K562 (cell line): ENCODE results near the gene TEX22. TPM values are rescaled to one million over a fixed set of nuclear protein-coding genes. Genes with fewer than 3 reads are reported as not detected.

Experiments
- ATAC-seq: fragments of 200-7000 bp; cut with Tn5 transposase; 3 replicates; pipeline ENCODE4 v1.9.1; 2020; ENCODE audit warnings: moderate library complexity
- BruUV-seq: library from RNA; stranded (reverse); fragments of 400-500 nt; replicated peaks from 2 replicates; lab custom pipeline; 2021; lab: Mats Ljungman, UMichigan
- CTCF ChIA-PET: fragments of 300-600 bp; formaldehyde crosslinking; extraction: SDS; loops from one replicate; lab custom pipeline; 2021; ENCODE audit warnings: low intra/inter-chr PET ratio; lab: Yijun Ruan, JAX
- POLR2A ChIA-PET: fragments of 300-600, 350-650 bp; sonication (Branson Sonifier 250); formaldehyde crosslinking; extraction: SDS; loops from one replicate; lab custom pipeline; 2021; ENCODE audit warnings: antibody characterized with exemption, inconsistent platforms; lab: Yijun Ruan, JAX
- DNase-seq, 4 experiments: peaks; one replicate each; pipeline versions ENCODE4 v3.0.0 to v3.0.0-alpha.2; 2011 to 2018; ENCODE audit warnings: low spot score in 3 of 4, mixed read lengths in 3 of 4; ENCODE audit errors: extremely low read depth in 1 of 4
- FAIRE-seq: peaks from 2 replicates; lab custom pipeline; 2011; peaks lifted over from hg19 to GRCh38; lab: Jason Lieb, UNC
- H2AFZ ChIP-seq: 2 replicates; pipeline ENCODE4 v1.6.0; 2011; ENCODE audit warnings: low read depth, low read length, control low read depth, inconsistent platforms
- H3K27ac ChIP-seq: fragments of 200-600 bp; 3 replicates; pipeline ENCODE4 v1.8.0; 2011; ENCODE audit warnings: low read depth, mild to moderate bottlenecking, control low read depth, inconsistent platforms, low read length, moderate library complexity, mixed read lengths; ENCODE audit errors: extremely low read depth
- H3K27me3 ChIP-seq, 2 experiments: fragments of 300-600 bp in 1 of 2; 2 replicates in 1 of 2; 3 replicates in 1 of 2; pipeline versions ENCODE4 v1.6.0 to v1.8.0; 2011; ENCODE audit warnings: inconsistent platforms in 2 of 2, low read length in 2 of 2, mild to moderate bottlenecking in 1 of 2, mixed read lengths in 1 of 2, moderate library complexity in 1 of 2; ENCODE audit not compliant: control insufficient read depth in 2 of 2, insufficient read depth in 2 of 2
- H3K36me3 ChIP-seq: fragments of 300-600 bp; 3 replicates; pipeline ENCODE4 v1.8.0; 2011; ENCODE audit warnings: mild to moderate bottlenecking, low read length, inconsistent platforms; ENCODE audit not compliant: control insufficient read depth, insufficient read depth
- H3K4me1 ChIP-seq, 2 experiments: fragments of 200-600 bp in 1 of 2; replicated peaks in 1 of 2; 2 replicates in 1 of 2; 3 replicates in 1 of 2; pipeline versions ENCODE4 v1.5.1 to v1.8.0; 2011; ENCODE audit warnings: inconsistent platforms in 2 of 2, low read length in 2 of 2, mild to moderate bottlenecking in 1 of 2, mixed read lengths in 1 of 2, moderate library complexity in 1 of 2; ENCODE audit not compliant: control insufficient read depth in 2 of 2, insufficient read depth in 2 of 2
- H3K4me2 ChIP-seq: 2 replicates; pipeline ENCODE4 v1.6.1; 2011; ENCODE audit warnings: low read length, control low read depth, inconsistent platforms, mixed read lengths; ENCODE audit not compliant: insufficient read depth
- H3K4me3 ChIP-seq: fragments of 200-600 bp; sonication (generic), shearing (Covaris generic); 2 replicates; pipeline ENCODE4 v1.5.1; 2016; ENCODE audit warnings: control low read depth, inconsistent platforms
- H3K79me2 ChIP-seq: fragments of 200-600 bp; 3 replicates; pipeline ENCODE4 v1.8.0; 2011; ENCODE audit warnings: low read length, inconsistent platforms; ENCODE audit not compliant: control insufficient read depth, insufficient read depth
- H3K9ac ChIP-seq, 2 experiments: 2 replicates each; pipeline versions ENCODE4 v1.6.0 to v1.6.1; 2011; ENCODE audit warnings: low read depth in 2 of 2, low read length in 2 of 2, control low read depth in 1 of 2, inconsistent platforms in 1 of 2, mild to moderate bottlenecking in 1 of 2, mixed read lengths in 1 of 2; ENCODE audit not compliant: insufficient read depth in 1 of 2
- H3K9me1 ChIP-seq: one replicate; pipeline ENCODE4 v1.6.0; 2011; ENCODE audit warnings: inconsistent platforms, mild to moderate bottlenecking, low read length, moderate library complexity; ENCODE audit not compliant: control insufficient read depth, insufficient read depth
- H3K9me3 ChIP-seq: replicated peaks from 2 replicates; pipeline ENCODE4 v1.5.1; 2011; ENCODE audit warnings: low read depth, low read length, inconsistent platforms; ENCODE audit not compliant: control insufficient read depth, insufficient read depth
- H4K20me1 ChIP-seq: replicated peaks from 2 replicates; pipeline ENCODE4 v1.6.1; 2011; ENCODE audit warnings: low read length, inconsistent platforms, mixed read lengths; ENCODE audit not compliant: control insufficient read depth, insufficient read depth
- EP300 ChIP-seq: IDR thresholded peaks from 2 replicates; pipeline ENCODE4 v1.6.1; 2012; ENCODE audit warnings: low read length, improper control_type of control experiment
- POLR2G ChIP-seq: fragments of 200-400 bp; formaldehyde crosslinking; IDR thresholded peaks from 2 replicates; pipeline ENCODE4 v1.6.1; 2017; ENCODE audit warnings: low read depth, mild to moderate bottlenecking, antibody characterized with exemption, low read length, moderate library complexity
- ZBTB33 ChIP-seq: sonication (generic); formaldehyde crosslinking; IDR thresholded peaks from 2 replicates; pipeline ENCODE4 v1.8.1; 2023; ENCODE audit warnings: mild to moderate bottlenecking, missing genetic modification reagents
- WGBS: fragments of 100-300 bp; shearing (Covaris generic); methylation state at CpG from one replicate; pipeline ENCODE4 v1.1.6; 2016; ENCODE audit warnings: low coverage, mixed read lengths; ENCODE audit not compliant: insufficient coverage; ENCODE audit errors: missing lambda C conversion rate; 5-methylcytosine and 5-hydroxymethylcytosine counted together
- in situ Hi-C: fragments of 300-500 bp; cut with MboI; formaldehyde crosslinking; loops from 4 replicates; pipeline ENCODE4 v1.15.0; 2018; ENCODE audit warnings: inconsistent platforms, mixed read lengths
- intact Hi-C: fragments of 100-400 bp; cut with micrococcal nuclease; formaldehyde crosslinking; loops from 2 replicates; pipeline ENCODE4 v1.14.2; 2022
- polyA plus RNA-seq, 8 experiments: library from polyadenylated mRNA; depleted of rRNA in 4 of 8; stranded (reverse) in 5 of 8; unstranded in 3 of 8; fragments of >200 nt; fragmentation: Nextera tagmentation in 2 of 8; fragmentation: Illumina TruSeq in 1 of 8; extraction: Ambion mirVana in 2 of 8; extraction: Trizol in 1 of 8; gene quantifications; 2 replicates each; pipeline versions ENCODE4 v1.2.1 to v1.2.3, GENCODE V29; 2011 to 2014; ENCODE audit warnings: inconsistent platforms in 1 of 8, missing spikeins in 1 of 8
- total RNA-seq, 7 experiments: library from RNA; depleted of rRNA in 6 of 7; stranded (reverse); fragments of >200 nt in 6 of 7; fragmentation: Illumina TruSeq in 2 of 7; extraction: Trizol in 2 of 7; gene quantifications; 2 replicates each; pipeline versions ENCODE4 v1.2.1 to v1.2.3, GENCODE V29; 2011 to 2021; ENCODE audit warnings: low replicate concordance in 1 of 7

The TEX22 gene
- total and polyA plus RNA-seq, 9 of the 15 experiments (the other 6 are each of a cell fraction or from before 2014, with no cell fraction given), result 0.04 to 1.7 (median 0.23) TPM; not detected in 2

- no peak; the same call in 1 of the 3 replicates for ATAC-seq
- TF ChIP-seq ZBTB33 (CRISPR knock-in tag) (0 out of 2 replicates have a peak, but pooled peaks have one; percentile 13), EP300 (no peak), POLR2G (0 out of 2 replicates have a peak, but pooled peaks have one; percentile 3)
- TF ChIP-seq, all 486 proteins: peak for 2
- Histone ChIP-seq H3K27ac (no peak overlapping the region), H4K20me1 (no peaks in the 10 kb centered on the region), H3K27me3 (no peaks in the 10 kb centered on the region), H3K4me3 (no peak overlapping the region), H3K9me1 (no peaks in the 10 kb centered on the region), H3K4me2 (no peak overlapping the region), H2AFZ (no peak overlapping the region), H3K9ac (peak overlapping the region in 1 of 2 experiments; percentile 52; a peak in 1 of 4 replicates), H3K79me2 (0 out of 3 replicates have a peak, but pooled peaks cover 5% of the 10 kb centered on the region), H3K9me3 (no peaks in the 10 kb centered on the region), H3K36me3 (peaks cover 46% of the 10 kb centered on the region; the same call in 1 of the 3 replicates), H3K4me1 (peaks cover 0 to 48% of the 10 kb centered on the region in 2 experiments; a peak in 2 of 5 replicates)
- DNase-seq (no peak), FAIRE-seq (no peak)
- ChIA-PET POLR2A (interaction anchor here (0.6 to 0.7 kb wide), 3 partner anchors 16 to 20 kb away, joined by 3 to 7 read pairs (median 3); no protein-coding TSS in a partner anchor), CTCF (interaction anchor here (1.4 kb wide), 1 partner anchor 80 kb away, joined by 4 read pairs; no protein-coding TSS in a partner anchor)
- in situ Hi-C loops, result no loop called here
- WGBS, result 86% methylated on average over 10 of the region's 31 CpGs
- intact Hi-C loops, result loop anchor here (5.0 kb wide), 1 partner anchor 39 kb away; the partner anchor contains the start of gene CRIP1
- no TSS peak for BruUV-seq
Observed at GRCh38 chr14:105447651-105448640, 49.6 kb downstream of the TEX22 start.
